AG08396 (cell line): ENCODE results near the gene TNS3.
"Not testable (repeated sequence)": the region's sequence is repeated elsewhere in the genome, so short reads cannot be mapped to it uniquely, and the experiment has no call there.

ENCODE experiments used
- DNase-seq: peaks from one replicate; pipeline ENCODE4 v3.0.0; 2012; ENCODE audit warnings: low spot score, mixed read lengths

Gene TNS3

DNA sequence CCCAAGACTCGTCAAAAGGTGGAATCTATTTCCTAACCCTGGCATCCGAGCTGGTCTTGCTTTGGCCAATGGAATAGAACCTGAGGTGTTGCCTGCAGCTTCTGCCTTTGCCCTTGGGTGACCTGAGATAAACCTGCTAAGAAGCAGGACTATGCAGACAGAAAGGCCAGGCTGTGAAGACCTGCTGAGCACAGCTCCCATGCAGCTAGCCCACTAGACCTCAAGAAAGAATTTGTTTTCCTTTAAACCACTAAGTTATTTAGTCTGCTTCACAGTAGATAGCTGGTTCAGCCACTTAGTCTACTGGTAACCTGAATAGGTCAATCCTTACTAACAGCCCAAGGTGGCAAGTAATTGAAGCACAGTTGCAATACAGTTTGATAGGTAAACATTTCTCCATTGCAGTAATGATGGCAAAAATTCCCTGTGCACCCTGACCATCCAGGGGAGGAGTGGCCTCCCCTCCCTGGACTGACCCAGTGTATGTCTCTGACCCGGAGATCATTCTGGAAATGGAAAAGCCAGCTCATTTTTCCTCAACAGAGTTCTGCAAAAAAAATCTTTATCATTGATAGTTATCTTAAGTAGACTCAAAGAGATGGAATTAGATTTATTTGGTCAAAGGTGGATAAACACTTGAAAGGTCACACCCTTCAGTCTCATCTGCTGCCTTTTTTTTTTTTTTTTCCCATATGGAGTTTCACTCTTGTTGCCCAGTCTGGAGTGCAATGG, 20.0 kb downstream of the TNS3 start:
- DNase-seq: no peak

GRCh38 chr7:47559306-47560220, 22.3 kb downstream of the TNS3 start:
- no peak for DNase-seq

- peak; percentile 53 for DNase-seq
Measured at GRCh38 chr7:47557694-47558670, 23.9 kb downstream of the TNS3 start.

GRCh38 chr7:47557317-47557693, 24.6 kb downstream of the TNS3 start:
- no peak for DNase-seq

GRCh38 chr7:47556511-47557180, 25.3 kb downstream of the TNS3 start:
- no peak for DNase-seq

- DNase-seq: no peak
Measured at GRCh38 chr7:47553309-47553708, 28.6 kb downstream of the TNS3 start.

DNA sequence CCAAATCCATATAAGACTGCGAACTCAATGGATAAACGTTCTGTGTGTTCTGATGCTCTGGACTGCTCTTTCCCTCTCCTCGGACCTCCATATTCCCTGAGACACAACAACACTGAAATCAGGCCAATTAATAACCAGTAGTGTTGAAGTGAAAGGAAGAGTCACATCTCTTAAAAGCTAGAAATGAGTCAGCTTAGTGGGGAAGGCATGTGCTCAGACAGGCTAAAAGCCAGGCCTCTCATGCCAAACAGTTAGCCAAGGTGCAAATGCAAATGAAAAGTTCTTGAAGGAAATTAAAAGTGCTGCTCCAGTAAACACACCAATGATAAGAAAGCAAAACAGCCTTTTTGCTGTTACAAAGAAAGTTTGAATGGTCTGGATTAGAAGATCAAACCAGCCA, 29.3 kb downstream of the TNS3 start:
- DNase-seq: peak; percentile 53

DNA sequence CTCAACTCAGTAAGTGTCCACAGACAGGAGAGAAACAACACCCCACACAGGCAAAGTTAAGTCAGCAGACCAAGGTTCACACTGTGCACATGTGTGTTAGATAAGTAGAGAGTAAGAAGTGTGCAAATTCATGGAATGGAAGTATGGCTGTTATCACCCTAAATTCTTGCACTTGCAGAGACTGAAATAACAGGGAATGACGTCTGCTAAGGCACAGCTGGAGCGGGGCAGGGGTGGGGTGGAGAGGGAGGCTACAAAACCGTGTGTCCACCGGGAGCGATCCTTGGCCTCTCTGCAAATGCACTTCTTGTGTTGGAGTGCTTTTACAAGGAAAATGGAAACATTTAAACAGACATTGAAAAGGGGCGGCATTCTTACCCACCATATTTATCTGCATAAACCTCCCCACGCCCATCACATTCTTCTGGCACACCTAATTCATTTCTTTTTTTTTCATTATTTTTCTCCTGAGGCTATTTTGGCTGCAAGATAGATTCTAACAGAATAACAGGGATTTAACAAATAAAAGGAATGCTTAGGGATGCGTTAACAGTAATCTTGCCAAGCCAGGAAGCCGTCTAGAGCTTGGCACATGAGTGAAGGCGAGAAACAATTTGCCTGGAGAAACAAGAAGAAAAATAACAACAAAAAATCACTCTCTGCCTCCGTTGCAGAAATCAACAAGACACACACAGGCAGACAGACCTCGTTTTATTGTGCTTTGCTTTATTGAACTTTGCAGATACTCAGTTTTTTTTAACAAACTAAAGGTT, 30.1 kb downstream of the TNS3 start:
- no peak for DNase-seq

DNA sequence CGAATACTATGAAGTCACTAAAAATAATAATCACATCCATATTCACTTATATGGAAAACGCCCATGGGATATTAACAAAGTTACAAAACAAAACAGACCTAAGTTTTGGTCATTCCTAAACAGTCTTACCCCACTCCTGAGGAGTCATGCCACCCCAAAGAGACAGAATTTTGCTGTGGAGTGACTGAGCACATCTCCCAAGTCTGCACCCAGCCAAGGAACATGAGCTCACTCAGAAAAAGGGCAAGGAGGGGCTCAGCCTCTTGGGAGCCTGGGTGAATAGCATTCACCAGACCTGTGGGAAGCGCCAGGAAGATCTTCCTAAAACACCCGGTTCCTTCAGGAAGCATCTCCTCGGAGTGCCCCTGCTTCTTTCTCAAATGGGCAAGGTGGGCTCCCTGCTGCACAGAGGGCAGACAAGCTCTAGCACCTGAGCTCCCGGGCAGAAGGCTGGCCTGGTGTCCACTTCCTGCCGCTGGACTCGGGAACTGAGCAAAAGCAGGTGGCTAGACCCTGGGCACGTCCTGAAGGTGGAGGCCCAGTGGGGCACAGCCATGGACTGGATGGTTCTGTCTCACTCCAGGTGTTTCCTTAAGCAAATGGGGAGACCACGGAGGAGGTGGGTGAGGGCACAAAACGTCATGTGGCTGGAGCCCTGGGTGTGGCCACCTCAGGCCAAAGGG, 31.0 kb downstream of the TNS3 start:
- DNase-seq: no peak

DNA sequence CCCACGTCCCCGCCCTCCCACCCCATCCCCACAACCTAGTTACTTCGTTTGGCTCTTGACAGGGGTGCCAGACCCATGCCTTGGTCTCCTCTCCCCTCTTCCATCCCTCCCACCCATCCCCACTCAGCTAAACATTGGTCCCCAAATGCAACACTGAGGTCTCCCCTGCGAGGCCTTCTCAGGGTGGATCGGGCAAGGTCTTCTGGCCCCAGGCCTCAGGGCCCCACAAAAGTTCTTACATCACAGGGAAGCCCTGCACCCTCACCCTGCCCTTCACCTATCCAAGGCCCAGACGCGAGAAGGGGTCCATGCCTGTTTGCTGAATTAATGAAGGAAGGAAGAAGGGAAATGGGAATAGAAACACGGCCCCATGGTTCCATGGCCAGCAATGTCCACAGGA, 32.0 kb downstream of the TNS3 start:
- DNase-seq: no peak

- DNase-seq: no peak
Measured at GRCh38 chr7:47549397-47549796, 32.5 kb downstream of the TNS3 start.

DNA sequence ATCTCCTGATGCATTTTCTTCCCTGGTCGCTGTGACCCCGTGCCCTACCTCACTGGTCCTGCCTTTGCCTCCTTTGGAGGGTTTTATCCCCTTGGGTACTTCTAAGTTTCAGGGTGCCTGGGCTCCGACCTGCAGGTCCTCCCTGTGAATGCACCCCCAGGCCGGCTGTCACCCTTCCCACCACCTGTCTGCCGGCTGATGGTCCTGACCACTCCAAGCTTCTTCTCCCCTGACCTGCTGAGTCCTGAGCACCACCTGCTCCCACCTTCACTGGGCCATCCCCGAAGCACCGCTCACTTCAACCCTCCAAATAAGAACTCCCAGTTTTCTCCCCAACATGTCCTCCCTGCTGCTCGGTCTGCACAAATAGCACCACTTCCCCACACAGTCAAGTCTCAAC, 33.4 kb downstream of the TNS3 start:
- DNase-seq: no peak

GRCh38 chr7:47546733-47547494, 35.0 kb downstream of the TNS3 start:
- no peak for DNase-seq

- no peak for DNase-seq
Measured at GRCh38 chr7:47546171-47546570, 35.7 kb downstream of the TNS3 start.

DNA sequence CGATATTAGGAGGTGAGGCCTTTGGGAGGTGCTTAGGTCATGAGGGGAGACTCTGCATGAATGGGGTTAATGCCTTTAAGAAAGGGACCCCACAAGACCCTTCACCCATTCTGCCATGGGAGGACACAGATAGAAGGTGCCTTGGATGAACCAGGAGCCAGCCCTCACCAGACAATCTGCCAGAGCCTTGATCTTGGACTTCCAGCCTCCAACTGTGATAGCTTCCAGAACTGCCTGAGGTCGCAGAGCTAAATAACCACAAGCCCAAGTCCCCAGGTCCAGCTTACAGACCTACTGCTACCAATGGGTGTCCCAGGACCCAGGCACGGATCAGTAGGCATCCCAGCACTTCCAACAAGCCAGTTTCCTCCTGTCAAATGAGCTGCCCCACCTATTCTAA, 37.5 kb downstream of the TNS3 start:
- DNase-seq: no peak

DNA sequence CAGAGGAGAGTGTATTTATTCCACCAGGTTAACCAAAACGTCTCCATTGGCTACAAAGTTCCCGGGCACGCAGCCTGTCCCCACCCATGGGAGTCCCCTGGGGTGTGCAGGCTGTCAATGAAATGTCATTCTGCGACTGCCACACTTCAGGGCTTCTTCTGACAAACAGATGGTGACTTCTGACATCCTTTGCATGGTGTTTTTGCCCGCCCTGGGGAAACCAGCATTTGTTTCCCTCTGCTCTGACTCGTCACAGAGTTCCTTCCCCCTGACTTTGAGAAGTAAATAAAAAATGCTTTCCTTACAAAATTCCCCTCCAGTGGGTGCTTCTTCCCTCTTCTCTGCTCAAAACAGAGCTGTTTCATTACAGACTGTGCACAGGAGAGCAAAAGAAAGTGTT, 38.2 kb downstream of the TNS3 start:
- DNase-seq: no peak

DNA sequence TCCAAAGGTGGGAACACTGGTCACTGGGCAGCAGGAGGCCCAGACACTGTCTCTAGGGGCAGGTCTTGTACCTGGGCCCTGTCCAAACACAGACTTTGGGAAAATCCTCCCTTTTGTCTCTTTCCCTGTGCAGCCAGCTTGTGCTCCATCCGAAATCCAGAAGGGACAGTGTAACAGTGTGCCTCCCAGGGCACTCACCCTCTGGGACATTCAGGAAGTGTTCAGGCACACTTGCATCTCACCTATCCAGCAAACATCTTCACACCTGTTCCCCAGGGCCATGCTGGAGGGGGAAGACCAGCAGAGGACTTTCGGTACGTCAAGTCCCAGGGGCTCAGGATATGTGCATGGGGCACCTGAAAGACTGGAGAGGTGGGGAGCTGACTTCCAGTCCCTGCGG, 38.9 kb downstream of the TNS3 start:
- DNase-seq: no peak

DNA sequence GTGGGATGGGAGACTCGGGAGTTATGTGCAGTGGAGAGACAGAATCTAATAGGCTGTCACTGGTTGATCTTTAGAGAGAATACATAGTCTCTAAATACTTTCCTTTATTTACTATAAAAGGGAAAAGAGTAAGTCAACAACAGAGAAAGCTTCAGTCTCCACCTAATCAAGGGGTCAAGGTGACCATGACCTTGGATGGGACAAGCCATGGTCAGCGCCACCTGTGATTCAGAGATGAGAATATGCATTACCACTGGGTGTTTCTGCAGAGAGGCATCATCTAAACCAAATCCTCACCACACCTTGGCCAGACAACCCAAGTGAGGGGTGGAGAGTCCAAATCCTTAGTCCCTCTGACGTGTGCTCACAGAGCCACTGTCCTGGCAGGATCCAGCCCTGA, 39.9 kb downstream of the TNS3 start:
- DNase-seq: no peak

DNA sequence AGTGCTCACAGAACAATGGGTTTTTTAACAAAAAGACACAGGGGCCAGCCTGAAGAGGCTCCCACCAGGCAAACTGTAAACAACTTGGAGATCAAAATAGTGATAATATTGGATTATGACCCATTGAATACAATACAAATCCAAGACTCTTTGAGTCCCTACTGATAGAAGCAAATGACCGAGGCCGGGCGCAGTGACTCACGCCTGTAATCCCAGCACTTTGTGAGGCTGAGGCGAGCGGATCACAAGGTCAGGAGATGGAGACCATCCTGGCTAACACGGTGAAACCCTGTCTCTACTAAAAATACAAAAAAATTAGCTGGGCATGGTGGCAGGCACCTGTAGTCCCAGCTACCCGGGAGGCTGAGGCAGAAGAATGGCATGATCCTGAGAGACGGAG, 40.4 kb downstream of the TNS3 start:
- DNase-seq: not testable (repeated sequence)
